PC-9 (cell line): ENCODE data around the gene ELAVL1. TPM values are rescaled to one million over a fixed set of nuclear protein-coding genes. Genes with fewer than 3 reads are reported as not detected.

Experiments
- BruUV-seq: library from RNA; stranded (reverse); fragments of 400-500 nt; replicated peaks from 2 replicates; lab custom pipeline; 2021; lab: Mats Ljungman, UMichigan
- CTCF ChIA-PET: fragments of 300-600 bp; sonication (Branson Sonifier 250); formaldehyde crosslinking; loops from one replicate; lab custom pipeline; 2022; ENCODE audit warnings: antibody characterized with exemption; lab: Charles Lee
- POLR2A ChIA-PET: fragments of 300-600 bp; sonication (Branson Sonifier 250); formaldehyde crosslinking; loops from one replicate; lab custom pipeline; 2022; ENCODE audit warnings: antibody characterized with exemption; ENCODE audit not compliant: unreplicated experiment; lab: Charles Lee
- DNase-seq, 2 experiments: peaks; one replicate each; pipeline versions ENCODE4 v3.0.0 to v3.0.0-alpha.2; 2015 to 2022; ENCODE audit warnings: mixed read lengths in 1 of 2
- H2AFZ ChIP-seq: fragments of 200-600 bp; sonication (generic); 2 replicates; pipeline ENCODE4 v1.8.1; 2017; ENCODE audit warnings: antibody characterized with exemption
- H3F3A ChIP-seq: fragments of 200-600 bp; sonication (generic); 2 replicates; pipeline ENCODE4 v1.8.1; 2017; ENCODE audit warnings: antibody characterized with exemption, mild to moderate bottlenecking, low read depth; ENCODE audit not compliant: insufficient read depth
- H3K27ac ChIP-seq: fragments of 200-600 bp; sonication (generic); 2 replicates; pipeline ENCODE4 v1.6.1; 2016; ENCODE audit warnings: mixed run types
- H3K27me3 ChIP-seq: fragments of 200-600 bp; sonication (generic); 2 replicates; pipeline ENCODE4 v1.6.1; 2016; ENCODE audit warnings: low read depth, mixed run types; ENCODE audit not compliant: insufficient read depth
- H3K36me3 ChIP-seq: fragments of 200-600 bp; sonication (generic); 2 replicates; pipeline ENCODE4 v1.6.1; 2016; ENCODE audit warnings: low read depth, mixed run types
- H3K4me1 ChIP-seq: fragments of 200-600 bp; sonication (generic); replicated peaks from 2 replicates; pipeline ENCODE4 v1.6.1; 2016; ENCODE audit warnings: mixed run types; ENCODE audit not compliant: insufficient read depth
- H3K4me2 ChIP-seq: fragments of 200-600 bp; sonication (generic); 2 replicates; pipeline ENCODE4 v1.6.1; 2017; ENCODE audit warnings: mixed run types
- H3K4me3 ChIP-seq: fragments of 200-600 bp; sonication (generic); 2 replicates; pipeline ENCODE4 v1.6.1; 2016; ENCODE audit warnings: mixed run types
- H3K79me2 ChIP-seq: fragments of 200-600 bp; sonication (generic); 2 replicates; pipeline ENCODE4 v1.6.1; 2017; ENCODE audit warnings: low read depth, mixed run types
- H3K9me2 ChIP-seq: fragments of 200-600 bp; sonication (generic); 2 replicates; pipeline ENCODE4 v1.8.1; 2017; ENCODE audit warnings: mild to moderate bottlenecking; ENCODE audit not compliant: insufficient read depth
- H3K9me3 ChIP-seq: fragments of 200-600 bp; sonication (generic); 2 replicates; pipeline ENCODE4 v1.8.1; 2016; ENCODE audit warnings: low read depth; ENCODE audit not compliant: insufficient read depth
- H4K20me1 ChIP-seq: fragments of 200-600 bp; sonication (generic); 2 replicates; pipeline ENCODE4 v1.8.1; 2017; ENCODE audit not compliant: insufficient read depth
- EZH2 ChIP-seq: fragments of 200-600 bp; sonication (generic); IDR thresholded peaks from 2 replicates; pipeline ENCODE4 v1.8.0; 2017; ENCODE audit warnings: antibody characterized with exemption, low read depth
- intact Hi-C: fragments of 100-400 bp; cut with micrococcal nuclease; formaldehyde crosslinking; loops from one replicate; pipeline ENCODE4 v1.10.0; 2022; ENCODE audit not compliant: unreplicated experiment
- total RNA-seq: library from RNA; stranded (reverse); gene quantifications from 2 replicates; pipeline ENCODE4 v1.2.3, GENCODE V29; 2021
- TF ChIP-seq, protein P1 (sequence below): fragments of 200-600 bp; sonication (generic); conservative IDR thresholded peaks from 2 replicates; pipeline ENCODE4 v1.6.1; 2017; ENCODE audit warnings: mixed run types, antibody characterized with exemption, mild to moderate bottlenecking, moderate library complexity

Gene ELAVL1
- total RNA-seq, 1 experiment from 2014 or later, result 108 TPM

DNA sequence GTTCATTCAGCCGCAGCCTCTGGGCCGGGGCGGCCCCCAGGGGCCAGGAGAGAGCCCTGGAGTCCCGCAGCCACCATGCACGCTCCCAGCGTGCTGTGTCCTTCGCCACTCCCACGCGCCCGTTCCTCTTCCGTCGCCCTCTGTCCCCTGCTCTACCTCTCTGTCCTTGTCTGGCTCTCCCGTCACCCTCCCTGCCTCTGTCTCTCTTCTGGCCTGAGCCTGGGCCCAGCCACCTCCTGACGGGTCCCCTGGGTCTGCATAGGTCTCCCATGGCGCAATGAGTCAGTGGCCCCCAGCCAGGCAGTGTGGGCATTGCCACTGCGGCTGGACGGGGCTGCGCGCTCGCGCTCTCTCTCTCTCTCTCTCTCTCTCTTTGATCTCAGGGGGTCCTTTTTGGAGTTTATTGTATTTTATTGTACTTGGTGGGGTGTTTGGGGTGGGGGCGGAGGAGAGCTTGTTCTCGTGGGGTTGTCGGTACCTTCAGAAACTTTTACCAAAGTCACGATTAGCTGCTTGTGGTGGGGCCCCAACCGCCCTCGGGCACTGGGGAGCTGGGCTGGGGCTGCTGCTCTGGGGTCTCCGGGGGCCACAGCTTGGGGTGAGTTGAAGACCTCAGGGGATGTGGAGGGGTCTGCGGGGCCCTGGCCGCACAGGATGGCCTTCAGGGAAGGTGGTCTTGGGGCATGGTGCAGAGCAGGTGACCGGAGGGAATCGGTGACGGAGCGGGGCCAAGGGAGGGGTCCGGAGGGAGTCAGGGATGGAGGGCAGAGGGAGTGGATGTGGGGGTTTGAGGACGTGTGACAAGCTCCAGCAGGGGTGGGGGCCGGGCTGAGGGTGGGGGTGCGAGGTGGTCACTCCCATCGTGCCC lies 92.5 kb downstream of the ELAVL1 start:
- Histone ChIP-seq H3K4me3 (no peak overlapping the region), H3K27me3 (peaks cover 19% of the 10 kb centered on the region), H3K27ac (no peak overlapping the region), H3K4me2 (no peak overlapping the region), H3K36me3 (0 out of 2 replicates have a peak, but pooled peaks cover 7% of the 10 kb centered on the region), H4K20me1 (peaks cover 35% of the 10 kb centered on the region), H3K4me1 (peaks cover 4% of the 10 kb centered on the region; the same call in 1 of the 2 replicates), H2AFZ (no peak overlapping the region), H3K9me3 (no peaks in the 10 kb centered on the region), H3K9me2 (no peaks in the 10 kb centered on the region), H3F3A (peaks cover 12% of the 10 kb centered on the region; the same call in 1 of the 2 replicates), H3K79me2 (peaks cover under 1% of the 10 kb centered on the region; the same call in 1 of the 2 replicates)
- intact Hi-C loops, result no loop called here
- no peak for DNase-seq
- no peak for TF ChIP-seq EZH2
- TF ChIP-seq, protein P1, sequence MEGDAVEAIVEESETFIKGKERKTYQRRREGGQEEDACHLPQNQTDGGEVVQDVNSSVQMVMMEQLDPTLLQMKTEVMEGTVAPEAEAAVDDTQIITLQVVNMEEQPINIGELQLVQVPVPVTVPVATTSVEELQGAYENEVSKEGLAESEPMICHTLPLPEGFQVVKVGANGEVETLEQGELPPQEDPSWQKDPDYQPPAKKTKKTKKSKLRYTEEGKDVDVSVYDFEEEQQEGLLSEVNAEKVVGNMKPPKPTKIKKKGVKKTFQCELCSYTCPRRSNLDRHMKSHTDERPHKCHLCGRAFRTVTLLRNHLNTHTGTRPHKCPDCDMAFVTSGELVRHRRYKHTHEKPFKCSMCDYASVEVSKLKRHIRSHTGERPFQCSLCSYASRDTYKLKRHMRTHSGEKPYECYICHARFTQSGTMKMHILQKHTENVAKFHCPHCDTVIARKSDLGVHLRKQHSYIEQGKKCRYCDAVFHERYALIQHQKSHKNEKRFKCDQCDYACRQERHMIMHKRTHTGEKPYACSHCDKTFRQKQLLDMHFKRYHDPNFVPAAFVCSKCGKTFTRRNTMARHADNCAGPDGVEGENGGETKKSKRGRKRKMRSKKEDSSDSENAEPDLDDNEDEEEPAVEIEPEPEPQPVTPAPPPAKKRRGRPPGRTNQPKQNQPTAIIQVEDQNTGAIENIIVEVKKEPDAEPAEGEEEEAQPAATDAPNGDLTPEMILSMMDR, result no peak
- BruUV-seq, result no TSS peak
- POLR2A ChIA-PET, result no interaction called here
- CTCF ChIA-PET, result no interaction called here

DNA sequence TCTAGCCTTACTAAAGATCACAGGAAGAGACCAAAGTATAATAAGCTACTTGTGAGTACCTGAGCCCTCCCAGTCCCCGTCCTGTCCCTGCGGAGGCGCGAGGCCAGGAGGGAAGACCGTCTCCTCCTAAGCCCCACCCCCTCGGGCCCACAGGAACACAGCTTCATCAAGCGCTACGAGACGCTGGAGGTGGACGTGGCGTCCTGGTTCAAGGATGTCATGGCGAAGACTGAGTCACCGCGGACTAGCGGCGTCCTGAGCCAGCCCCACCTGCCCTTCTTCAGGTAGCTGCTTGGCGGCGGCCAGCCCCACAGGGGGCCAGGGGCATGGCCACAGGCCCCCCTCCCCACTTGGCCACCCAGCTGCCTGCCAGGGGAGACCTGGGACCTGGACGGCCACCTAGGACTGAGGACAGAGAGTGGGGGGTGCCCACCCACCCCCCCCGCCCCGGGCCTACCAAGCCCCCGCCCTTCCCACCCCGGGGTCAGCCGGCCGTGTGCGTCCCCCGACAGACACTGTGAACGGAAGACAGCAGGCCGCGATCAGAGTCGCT lies 93.2 kb downstream of the ELAVL1 start:
- Histone ChIP-seq H3F3A (peaks cover 12% of the 10 kb centered on the region; the same call in 1 of the 2 replicates), H2AFZ (no peak overlapping the region), H3K36me3 (0 out of 2 replicates have a peak, but pooled peaks cover 7% of the 10 kb centered on the region), H4K20me1 (peaks cover 40% of the 10 kb centered on the region), H3K4me2 (no peak overlapping the region), H3K9me2 (no peaks in the 10 kb centered on the region), H3K4me1 (no peaks in the 10 kb centered on the region; the same call in 1 of the 2 replicates), H3K27me3 (peaks cover 18% of the 10 kb centered on the region), H3K9me3 (no peaks in the 10 kb centered on the region), H3K4me3 (no peak overlapping the region), H3K79me2 (peaks cover 7% of the 10 kb centered on the region), H3K27ac (no peak overlapping the region)
- ChIA-PET POLR2A (no interaction called here), CTCF (no interaction called here)
- DNase-seq, result no peak
- TF ChIP-seq EZH2, result no peak
- TF ChIP-seq, protein P1, result no peak
- intact Hi-C loops, result no loop called here
- BruUV-seq, result no TSS peak

DNA sequence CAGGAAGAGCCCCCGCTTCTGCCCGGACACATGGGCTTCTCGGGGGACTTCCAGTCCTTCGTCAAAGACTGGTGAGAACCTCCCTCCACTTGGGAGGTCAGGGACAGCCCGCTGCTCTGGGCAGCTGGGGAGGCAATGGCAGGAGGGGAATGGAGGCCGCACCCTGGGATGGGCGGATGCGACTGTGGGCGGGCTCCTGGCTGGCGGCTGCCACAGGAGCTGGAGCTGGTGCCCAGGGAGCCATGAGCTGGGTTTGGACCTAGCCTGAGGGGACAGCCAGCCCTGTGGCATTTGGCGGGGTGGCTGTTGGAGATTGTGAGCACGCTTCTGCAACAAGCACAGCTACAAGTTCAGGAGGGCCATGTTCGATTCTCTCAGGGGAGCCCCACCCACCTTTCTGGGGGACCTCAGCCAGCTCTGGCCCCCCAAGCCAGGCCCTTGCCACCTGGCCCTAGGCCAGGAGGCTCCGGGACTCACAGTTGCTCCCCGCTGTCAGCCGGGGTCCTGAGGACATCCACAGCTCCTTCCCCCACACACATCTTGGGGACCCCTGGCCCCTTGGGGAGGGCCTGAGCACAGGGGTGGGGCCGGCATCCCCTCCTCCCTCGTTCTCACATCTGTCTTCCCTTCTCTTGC lies 93.8 kb downstream of the ELAVL1 start:
- no peaks in the 10 kb centered on the region; the same call in 1 of the 2 replicates for H3K4me1 ChIP-seq
- H3K27me3 ChIP-seq, result peaks cover 12% of the 10 kb centered on the region; the same call in 1 of the 2 replicates
- no peak overlapping the region for H3K4me3 ChIP-seq
- no peak for TF ChIP-seq EZH2
- TF ChIP-seq, protein P1, result no peak
- H3K9me2 ChIP-seq, result no peaks in the 10 kb centered on the region
- no peak for DNase-seq
- peaks cover 8% of the 10 kb centered on the region; the same call in 1 of the 2 replicates for H3F3A ChIP-seq
- H2AFZ ChIP-seq, result no peak overlapping the region
- H3K27ac ChIP-seq, result no peak overlapping the region
- no TSS peak for BruUV-seq
- intact Hi-C loops, result no loop called here
- H3K9me3 ChIP-seq, result no peaks in the 10 kb centered on the region
- ChIA-PET CTCF (no interaction called here), POLR2A (no interaction called here)
- 0 out of 2 replicates have a peak, but pooled peaks cover 7% of the 10 kb centered on the region for H3K36me3 ChIP-seq
- H3K4me2 ChIP-seq, result no peak overlapping the region
- H3K79me2 ChIP-seq, result peaks cover 13% of the 10 kb centered on the region
- H4K20me1 ChIP-seq, result peaks cover 46% of the 10 kb centered on the region
